Renal cortical epithelial cell (primary cell): ENCODE data around the gene BMP15. TPM values are rescaled to one million over a fixed set of nuclear protein-coding genes. Genes with fewer than 3 reads are reported as not detected.

Source experiments
- total RNA-seq: library from RNA; depleted of rRNA; stranded (reverse); fragments of >200 nt; gene quantifications from 2 replicates; pipeline ENCODE4 v1.2.3, GENCODE V29; 2014

The BMP15 gene
- total RNA-seq, 1 donor from 2014 or later = not detected

Other genes with a start within 250 kb of the BMP15 start
- gene SHROOM4, start 96.5 kb upstream of the BMP15 start, total RNA-seq = 4.9 and 12.7 TPM in 2 replicates